HG03354 (cell line): ENCODE results near the gene KCNJ18.
"Not testable (repeated sequence)": the region's sequence is repeated elsewhere in the genome, so short reads cannot be mapped to it uniquely, and the experiment has no call there.

ENCODE experiments used
- ATAC-seq: cut with Tn5 transposase; IDR thresholded peaks from one replicate; pipeline ENCODE4 v1.9.1; 2021; ENCODE audit warnings: mild to moderate bottlenecking; ENCODE audit not compliant: unreplicated experiment, poor library complexity, severe bottlenecking

KCNJ18 gene

GRCh38 chr17:21747195-21747915 lies 55.0 kb downstream of the KCNJ18 start:
- not testable (repeated sequence) for ATAC-seq

DNA sequence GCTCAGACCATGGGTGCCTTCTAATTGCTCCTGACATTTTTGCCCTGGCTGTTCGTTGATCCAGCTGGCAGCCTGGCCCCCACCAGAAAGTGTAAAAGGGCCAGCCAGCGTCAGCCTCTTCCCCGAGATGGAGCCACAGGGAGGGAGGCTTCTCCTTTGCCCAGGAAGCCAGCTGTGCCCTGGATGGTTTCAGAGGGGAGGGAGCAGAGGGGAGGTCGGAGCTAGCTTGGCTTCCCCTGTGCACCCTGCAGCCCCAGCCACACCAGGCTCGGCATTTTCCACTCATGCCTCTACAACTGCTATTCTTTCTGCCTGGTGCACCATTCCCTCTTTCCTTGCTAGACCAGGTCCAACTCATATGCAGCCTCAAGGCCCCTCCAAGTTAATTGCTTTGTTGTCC lies 56.4 kb downstream of the KCNJ18 start:
- ATAC-seq, result not testable (repeated sequence)

- not testable (repeated sequence) for ATAC-seq
Measured at GRCh38 chr17:21749696-21750531, 57.6 kb downstream of the KCNJ18 start.

- ATAC-seq, result not testable (repeated sequence)
Measured at GRCh38 chr17:21751111-21751510, 58.8 kb downstream of the KCNJ18 start.
